GM12878 (cell line): ENCODE results near the gene TACR3.

Experiments used
- MTA3 ChIP-seq: IDR thresholded peaks from 2 replicates; pipeline ENCODE4 v1.6.1; 2012; ENCODE audit warnings: low read length, inconsistent platforms, borderline replicate concordance
- POLR2AphosphoS5 ChIP-seq: IDR thresholded peaks from 2 replicates; pipeline ENCODE4 v1.6.1; 2011; ENCODE audit warnings: mild to moderate bottlenecking, low read length, inconsistent platforms

- TF ChIP-seq MTA3 (no peak), POLR2AphosphoS5 (no peak)
Observed at GRCh38 chr4:103692615-103693014, 27.2 kb downstream of the TACR3 start.
